T47D (cell line): Measurements from ENCODE around the gene CGB8.
"Not testable (repeated sequence)": the region's sequence is repeated elsewhere in the genome, so short reads cannot be mapped to it uniquely, and the experiment has no call there.

Source experiments
- DNase-seq, 2 experiments: peaks; one replicate each; pipeline versions ENCODE4 v3.0.0 to v3.0.0-alpha.2; 2011 to 2012; ENCODE audit warnings: low read depth in 1 of 2, low spot score in 1 of 2
- JUND ChIP-seq: IDR thresholded peaks from 2 replicates; pipeline ENCODE4 v1.6.1; 2012; ENCODE audit warnings: low read depth
- in situ Hi-C: cut with HindIII; loops from 2 replicates; pipeline ENCODE4 v1.10.0; 2016; ENCODE audit warnings: low sequenced_read_pairs, low pct_unique_long_range_greater_than_20kb

CGB8 gene

GRCh38 chr19:49025599-49025998 is 23.3 kb downstream of the CGB8 start:
- in situ Hi-C loops = not testable (repeated sequence)

GRCh38 chr19:49025088-49025487 is 23.8 kb downstream of the CGB8 start:
- DNase-seq, in situ Hi-C loops: not testable (repeated sequence)

More at GRCh38 chr19:49025599-49025998, 23.3 kb downstream of the CGB8 start:
- DNase-seq = not testable (repeated sequence)

- in situ Hi-C loops, DNase-seq: not testable (repeated sequence)
Measured at GRCh38 chr19:49024233-49024632, 24.7 kb downstream of the CGB8 start, which contains the start of gene CGB3. Gene CGB3, minus strand, starts transcription at chr19:49024333. Its CDS starts 362 bp downstream, at chr19:49023971.

- no peak for DNase-seq
- TF ChIP-seq JUND = no peak
- in situ Hi-C loops = no loop called here
Measured at GRCh38 chr19:49022116-49022515, 26.8 kb downstream of the CGB8 start.

GRCh38 chr19:49020931-49021895 is 27.7 kb downstream of the CGB8 start:
- in situ Hi-C loops = no loop called here
- no peak for DNase-seq

DNA sequence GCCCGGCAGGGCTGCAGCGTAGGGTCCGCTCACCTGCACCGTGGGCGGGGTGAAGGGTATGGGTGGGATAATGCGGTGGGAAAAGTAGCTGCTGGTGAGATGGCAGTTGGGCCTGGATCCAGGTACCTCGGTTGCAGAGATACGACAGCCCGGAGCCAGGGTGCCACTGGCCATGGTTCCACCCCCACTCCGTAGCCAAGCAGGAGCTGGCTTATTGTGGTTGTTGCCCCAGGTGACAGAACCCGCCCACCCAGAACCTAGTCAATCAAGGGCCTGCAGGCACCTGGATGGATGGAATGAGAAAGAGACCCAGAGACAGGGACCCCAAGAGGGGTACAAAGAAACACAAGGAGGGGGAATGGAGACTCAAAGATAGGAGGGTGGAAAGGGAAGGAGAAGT is 28.6 kb downstream of the CGB8 start:
- DNase-seq = no peak
- TF ChIP-seq JUND = no peak
- in situ Hi-C loops = no loop called here

More at GRCh38 chr19:49020931-49021895, 27.7 kb downstream of the CGB8 start:
- TF ChIP-seq JUND = no peak

DNA sequence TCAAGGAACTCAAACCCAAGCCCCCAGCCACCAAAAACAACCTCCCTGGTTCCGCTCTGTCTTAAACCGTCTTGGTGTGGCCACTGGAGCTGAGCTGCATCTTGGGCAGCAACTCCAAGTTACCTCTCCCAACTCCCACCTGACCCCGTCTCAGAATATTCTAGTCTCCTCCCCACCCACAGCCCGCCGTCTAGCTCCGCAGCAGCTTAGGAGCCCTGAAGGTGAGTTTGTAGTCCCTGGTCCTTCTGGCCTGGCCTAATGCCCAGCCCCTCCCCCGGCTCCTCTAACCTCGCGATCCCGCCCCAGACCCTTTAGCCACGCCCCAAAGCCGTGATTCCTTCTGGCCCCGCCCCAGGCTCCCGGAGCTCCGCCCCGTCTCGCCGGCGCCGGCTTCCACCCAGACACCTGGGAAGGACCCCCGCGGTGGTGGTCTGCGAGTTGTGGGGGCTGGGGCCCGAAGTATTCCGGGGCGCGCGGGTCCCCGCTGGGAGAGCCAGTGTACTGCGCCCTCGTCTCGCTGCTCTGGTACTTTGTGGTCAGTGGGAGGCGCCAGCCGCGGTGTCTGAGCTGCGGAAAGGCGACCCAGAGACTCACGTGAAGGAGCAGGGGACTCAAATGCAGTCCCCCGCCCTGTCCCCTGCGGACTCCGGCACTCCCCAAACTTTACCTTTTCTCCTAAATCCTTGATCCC is 29.5 kb downstream of the CGB8 start:
- in situ Hi-C loops = no loop called here
- DNase-seq = peak; percentile 74 to 75
- no peak for TF ChIP-seq JUND

GRCh38 chr19:49018388-49019241 is 30.3 kb downstream of the CGB8 start:
- DNase-seq, in situ Hi-C loops: not testable (repeated sequence)

- in situ Hi-C loops = no loop called here
- DNase-seq = peak in 1 of 2 experiments; percentile 45
- no peak for TF ChIP-seq JUND
Measured at GRCh38 chr19:49017666-49018351, 31.1 kb downstream of the CGB8 start.

DNA sequence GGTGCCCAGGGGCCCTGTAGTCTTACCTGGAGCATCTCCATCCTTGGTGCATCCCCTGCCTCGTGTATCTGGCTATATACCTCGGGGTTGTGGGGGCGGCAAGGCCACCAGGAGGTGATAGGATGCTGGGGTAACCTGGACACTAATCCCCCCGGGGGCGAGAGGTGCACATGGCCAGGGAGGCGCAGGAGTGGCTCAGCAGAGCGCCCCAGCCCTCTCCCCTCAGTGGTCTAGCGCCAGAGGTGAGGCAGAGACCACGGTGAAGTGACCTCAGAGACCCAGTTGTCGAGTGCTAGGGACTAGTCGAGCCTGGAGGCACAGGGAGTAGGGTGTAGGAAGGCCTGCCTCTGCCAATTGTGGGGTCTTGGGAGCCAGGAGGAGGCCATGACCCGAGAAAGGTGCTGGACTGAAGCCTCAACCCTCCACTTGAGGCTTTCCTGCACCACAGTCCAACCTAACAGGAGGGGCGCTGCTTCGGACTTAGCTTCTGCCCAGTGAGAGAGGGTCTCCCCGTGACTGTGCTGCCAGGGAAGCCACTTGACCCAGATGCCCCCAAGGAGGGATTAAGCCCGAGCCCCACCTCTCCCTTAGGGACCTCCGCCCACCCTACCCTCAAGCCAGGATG is 31.8 kb downstream of the CGB8 start, which contains the start of gene LHB:
TSS of gene LHB (minus strand) at position 51 of the 625 bp plus-strand sequence. CDS start at position 41, 10 bp downstream.
- no peak for TF ChIP-seq JUND
- DNase-seq = no peak
- in situ Hi-C loops = no loop called here

- in situ Hi-C loops = no loop called here
- no peak for DNase-seq
- no peak for TF ChIP-seq JUND
Measured at GRCh38 chr19:49016067-49016839, 32.7 kb downstream of the CGB8 start.
